Neuronal stem cell (in vitro differentiated cells): ENCODE measurements around the gene SMAD5.

ENCODE experiments used
- DNase-seq: peaks from one replicate; pipeline ENCODE4 v3.0.0-alpha.2; 2013; ENCODE audit warnings: low spot score
- H2AFZ ChIP-seq: one replicate; pipeline ENCODE4 v1.6.1; 2013; ENCODE audit warnings: mild to moderate bottlenecking, low read length, inconsistent platforms
- H2AK5ac ChIP-seq: 2 replicates; pipeline ENCODE4 v1.6.1; 2013; ENCODE audit warnings: low read depth, mild to moderate bottlenecking, inconsistent platforms, low read length, moderate library complexity, mixed read lengths
- H2BK120ac ChIP-seq: 2 replicates; pipeline ENCODE4 v1.6.1; 2013; ENCODE audit warnings: low read depth, mild to moderate bottlenecking, inconsistent platforms, low read length, moderate library complexity, mixed read lengths
- H2BK12ac ChIP-seq: one replicate; pipeline ENCODE4 v1.6.1; 2013; ENCODE audit warnings: low read length, inconsistent platforms
- H2BK15ac ChIP-seq: 2 replicates; pipeline ENCODE4 v1.6.1; 2013; ENCODE audit warnings: mild to moderate bottlenecking, low read length, inconsistent platforms, mixed read lengths
- H2BK5ac ChIP-seq: one replicate; pipeline ENCODE4 v1.6.1; 2013; ENCODE audit warnings: inconsistent platforms, mild to moderate bottlenecking, low read length, moderate library complexity
- H3K14ac ChIP-seq: one replicate; pipeline ENCODE4 v1.6.1; 2013; ENCODE audit warnings: low read length, inconsistent platforms
- H3K18ac ChIP-seq: 2 replicates; pipeline ENCODE4 v1.6.1; 2013; ENCODE audit warnings: low read length, inconsistent platforms
- H3K23ac ChIP-seq: 2 replicates; pipeline ENCODE4 v1.6.1; 2013; ENCODE audit warnings: low read depth, mild to moderate bottlenecking, mixed read lengths, low read length, inconsistent platforms; ENCODE audit not compliant: poor library complexity
- H3K27ac ChIP-seq: replicated peaks from 3 replicates; pipeline ENCODE4 v1.5.1; 2013; ENCODE audit warnings: low read length, inconsistent platforms
- H3K27me3 ChIP-seq, 3 experiments: 2 replicates each; pipeline ENCODE4 v1.6.1; 2013; ENCODE audit warnings: low read length in 3 of 3, mild to moderate bottlenecking in 2 of 3, inconsistent platforms in 1 of 3, low read depth in 1 of 3, mixed read lengths in 1 of 3, moderate library complexity in 1 of 3; ENCODE audit not compliant: control insufficient read depth in 3 of 3, insufficient read depth in 3 of 3
- H3K36me3 ChIP-seq, 2 donors: replicated peaks in 1 of 2; 2 replicates each; pipeline ENCODE4 v1.6.1; 2013; ENCODE audit warnings: low read length in 2 of 2; ENCODE audit not compliant: control insufficient read depth in 2 of 2, insufficient read depth in 2 of 2
- H3K4ac ChIP-seq: 2 replicates; pipeline ENCODE4 v1.6.1; 2013; ENCODE audit warnings: inconsistent platforms, mild to moderate bottlenecking, low read length, moderate library complexity
- H3K4me1 ChIP-seq, 2 donors: 1 replicate in 1 of 2; 2 replicates in 1 of 2; pipeline ENCODE4 v1.6.1; 2013; ENCODE audit warnings: low read length in 2 of 2, low read depth in 1 of 2; ENCODE audit not compliant: control insufficient read depth in 2 of 2, insufficient read depth in 1 of 2
- H3K4me2 ChIP-seq: one replicate; pipeline ENCODE4 v1.6.1; 2013; ENCODE audit warnings: mild to moderate bottlenecking, low read length, inconsistent platforms; ENCODE audit not compliant: insufficient read depth, poor library complexity, severe bottlenecking
- H3K4me3 ChIP-seq, 2 donors: 2 replicates each; pipeline ENCODE4 v1.5.1; 2013; ENCODE audit warnings: low read length in 2 of 2, mild to moderate bottlenecking in 2 of 2, inconsistent platforms in 1 of 2, moderate library complexity in 1 of 2
- H3K79me1 ChIP-seq: one replicate; pipeline ENCODE4 v1.6.1; 2013; ENCODE audit warnings: low read depth, mild to moderate bottlenecking, inconsistent platforms, low read length, moderate library complexity
- H3K9ac ChIP-seq: one replicate; pipeline ENCODE4 v1.6.1; 2013; ENCODE audit warnings: mild to moderate bottlenecking, low read depth, low read length, inconsistent platforms; ENCODE audit not compliant: poor library complexity
- H3K9me3 ChIP-seq, 2 donors: replicated peaks in 1 of 2; 2 replicates each; pipeline versions ENCODE3 to v1.6.1; 2013; ENCODE audit warnings: low read length in 2 of 2, mild to moderate bottlenecking in 2 of 2, inconsistent platforms in 1 of 2, low read depth in 1 of 2, mixed read lengths in 1 of 2, moderate library complexity in 1 of 2; ENCODE audit not compliant: control insufficient read depth in 2 of 2, insufficient read depth in 1 of 2
- H4K8ac ChIP-seq: one replicate; pipeline ENCODE4 v1.6.1; 2013; ENCODE audit warnings: low read depth, mild to moderate bottlenecking, inconsistent platforms, low read length, moderate library complexity
- H4K91ac ChIP-seq: one replicate; pipeline ENCODE4 v1.6.1; 2013; ENCODE audit warnings: low read length, low read depth, mild to moderate bottlenecking, inconsistent platforms; ENCODE audit not compliant: poor library complexity
- WGBS, 2 donors: extraction: QIAGEN DNeasy Blood & Tissue Kit; methylation state at CpG; one replicate each; pipeline ENCODE4 v1.1.7; 2013; ENCODE audit warnings: missing lambda C conversion rate in 2 of 2, mixed read lengths in 1 of 2; ENCODE audit not compliant: insufficient read length in 2 of 2, insufficient replicate concordance in 1 of 2; ENCODE audit errors: extremely low coverage in 2 of 2; 5-methylcytosine and 5-hydroxymethylcytosine counted together

The SMAD5 gene

DNA sequence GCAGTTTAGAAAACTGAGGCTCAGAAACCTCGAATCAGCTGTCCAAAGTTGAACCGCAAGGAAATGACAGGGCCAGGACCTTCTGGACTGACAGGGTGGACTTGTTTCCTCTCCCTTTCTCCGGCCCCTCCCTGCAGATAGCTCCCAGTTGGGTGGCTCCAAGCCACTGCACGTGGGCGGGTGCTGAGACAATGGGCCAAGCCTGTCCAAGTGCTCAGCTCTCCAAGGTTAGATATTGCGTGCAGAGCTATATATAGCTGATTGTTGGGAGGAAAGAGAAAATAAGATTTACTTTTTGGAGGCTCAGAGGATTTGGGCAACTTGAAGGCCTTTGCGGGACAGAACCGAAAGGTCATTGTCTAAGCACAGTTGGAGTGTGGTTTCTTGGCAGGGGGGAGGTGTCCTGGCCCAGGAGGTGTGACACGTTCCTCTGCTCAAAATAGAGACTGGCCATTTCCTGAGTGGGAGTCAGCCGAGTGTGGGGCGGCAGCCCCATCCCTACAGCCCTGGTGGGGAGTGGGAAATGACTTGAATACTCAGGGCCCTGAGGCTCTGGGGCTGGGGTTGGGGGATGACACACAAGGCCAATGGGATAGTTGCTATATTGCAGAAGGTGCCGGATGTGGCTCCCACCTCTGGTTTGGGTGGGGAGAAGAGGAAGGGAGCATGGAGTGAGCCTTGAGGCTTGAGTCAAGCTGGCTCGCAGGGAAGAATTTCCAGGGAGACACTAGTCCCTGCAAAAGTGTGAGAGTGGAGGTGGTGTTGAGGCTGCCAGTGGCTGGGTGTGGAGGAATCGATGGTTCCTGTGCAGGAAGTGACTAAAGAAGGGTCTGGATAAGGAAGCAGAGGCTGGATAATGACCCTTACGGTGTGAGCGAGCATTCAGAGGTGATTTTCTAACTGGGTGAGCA, 44.4 kb upstream of the SMAD5 start:
- Histone ChIP-seq H2BK12ac (no peak overlapping the region), H3K36me3 (no peaks in the 10 kb centered on the region), H3K4ac (no peak overlapping the region), H2AK5ac (peak overlapping the region; percentile 50), H3K14ac (no peak overlapping the region), H3K9me3 (no peaks in the 10 kb centered on the region), H2BK5ac (no peak overlapping the region), H3K79me1 (no peaks in the 10 kb centered on the region), H4K91ac (no peak overlapping the region), H3K9ac (no peak overlapping the region), H3K4me1 (peaks cover 0 to 1% of the 10 kb centered on the region in 2 donors), H3K4me3 (no peak overlapping the region), H3K27ac (no peak overlapping the region), H3K4me2 (no peak overlapping the region), H3K27me3 (peaks cover 0 to 19% (median 0%) of the 10 kb centered on the region in 3 experiments), H3K18ac (no peak overlapping the region), H3K23ac (no peak overlapping the region), H2BK120ac (no peak overlapping the region), H2BK15ac (no peak overlapping the region), H4K8ac (no peak overlapping the region), H2AFZ (no peak overlapping the region)
- no peak for DNase-seq
- WGBS, 2 donors, result no CpG with 5 or more reads among the region's 16 CpGs

DNA sequence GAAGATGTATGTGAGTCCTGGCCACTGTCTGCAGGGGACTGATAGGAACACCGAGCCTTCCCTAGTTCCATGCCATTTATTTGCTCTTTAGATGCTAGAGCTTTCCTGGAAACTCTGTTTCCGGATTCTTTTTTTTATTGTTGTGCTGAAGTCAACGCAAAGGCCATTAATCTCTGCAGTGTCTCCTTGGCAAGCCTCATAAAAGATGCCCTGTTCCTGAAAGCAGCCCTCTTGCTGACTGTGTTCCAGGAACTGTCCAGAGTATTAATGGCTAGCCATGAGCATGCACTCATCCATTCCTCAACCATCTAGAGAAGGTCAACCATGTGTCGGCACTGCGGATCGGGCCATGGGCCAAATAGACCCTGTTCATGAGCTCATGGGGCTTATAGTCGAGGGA, 42.9 kb upstream of the SMAD5 start:
- Histone ChIP-seq H3K4me3 (no peak overlapping the region), H2BK120ac (no peak overlapping the region), H2BK12ac (no peak overlapping the region), H3K4me1 (peaks cover 0 to 1% of the 10 kb centered on the region in 2 donors), H3K9me3 (no peaks in the 10 kb centered on the region), H3K23ac (no peak overlapping the region), H3K79me1 (no peaks in the 10 kb centered on the region), H3K9ac (no peak overlapping the region), H3K18ac (no peak overlapping the region), H3K36me3 (no peaks in the 10 kb centered on the region), H2AFZ (no peak overlapping the region), H2AK5ac (no peak overlapping the region), H4K8ac (no peak overlapping the region), H4K91ac (no peak overlapping the region), H3K4ac (no peak overlapping the region), H3K14ac (no peak overlapping the region), H2BK5ac (no peak overlapping the region), H3K27me3 (peaks cover 0 to 12% (median 0%) of the 10 kb centered on the region in 3 experiments), H2BK15ac (no peak overlapping the region), H3K4me2 (no peak overlapping the region), H3K27ac (no peak overlapping the region)
- WGBS, 2 donors, result no CpG with 5 or more reads among the region's 7 CpGs
- no peak for DNase-seq

DNA sequence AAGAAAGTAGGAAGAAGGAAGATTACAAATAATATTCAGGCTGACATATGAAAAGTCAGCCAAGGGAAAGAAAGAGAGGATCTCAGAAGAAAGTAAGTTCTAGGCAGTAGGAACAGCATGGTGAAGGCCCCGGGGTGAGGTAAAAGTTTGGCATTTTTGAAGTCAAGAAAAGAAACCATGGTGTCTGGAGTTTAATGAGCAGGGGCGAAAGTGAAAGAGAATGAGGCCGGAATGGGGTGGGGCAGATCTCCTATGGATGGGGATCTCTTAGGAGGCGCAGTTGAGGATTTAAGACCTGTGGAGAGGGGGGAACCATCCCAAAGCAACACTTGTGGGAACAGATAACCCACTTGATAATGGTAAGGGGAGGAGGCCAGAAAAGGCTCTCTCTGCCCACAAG, 42.3 kb upstream of the SMAD5 start:
- Histone ChIP-seq H2BK15ac (no peak overlapping the region), H4K8ac (no peak overlapping the region)

DNA sequence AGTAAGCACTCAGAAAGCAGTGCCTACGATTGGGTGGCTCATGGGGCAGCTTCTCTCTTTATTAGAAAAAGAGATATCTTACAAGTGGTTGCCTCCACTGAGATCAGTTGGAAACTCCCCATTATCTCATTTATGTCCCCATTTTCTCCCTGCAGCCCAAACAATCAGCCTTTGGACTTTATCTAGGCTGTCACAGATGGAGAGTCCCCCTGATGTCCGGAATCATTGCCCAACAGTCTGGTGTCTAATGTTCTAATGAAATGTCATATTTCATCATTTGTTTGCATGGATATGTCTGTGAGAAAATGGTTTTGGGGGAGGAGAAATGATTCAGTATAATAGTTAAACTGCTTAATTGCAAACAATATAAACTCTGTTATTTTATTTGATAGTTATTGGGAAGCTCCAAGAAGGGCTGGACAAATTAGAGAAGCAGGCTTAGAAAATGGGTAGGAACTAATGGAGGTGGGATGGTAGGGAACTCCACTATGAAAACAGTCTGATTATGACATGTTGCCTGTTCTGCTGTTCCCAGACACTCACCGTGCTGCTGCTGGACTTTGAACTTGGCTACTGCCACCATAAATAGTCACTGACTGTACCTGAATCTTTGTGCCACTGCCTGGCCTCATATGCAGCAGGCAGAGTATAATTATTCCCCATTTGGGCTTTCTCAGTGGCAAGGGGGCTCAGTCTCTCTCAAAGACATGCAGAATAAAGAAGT, 38.3 kb upstream of the SMAD5 start:
- Histone ChIP-seq H3K4ac (no peak overlapping the region), H3K14ac (no peak overlapping the region), H3K4me2 (no peak overlapping the region), H3K18ac (no peak overlapping the region), H3K27ac (no peak overlapping the region), H3K9me3 (no peaks in the 10 kb centered on the region), H2BK12ac (no peak overlapping the region), H3K4me3 (no peak overlapping the region), H3K36me3 (no peaks in the 10 kb centered on the region), H3K23ac (no peak overlapping the region), H2AK5ac (no peak overlapping the region), H3K9ac (no peak overlapping the region), H2BK5ac (no peak overlapping the region), H3K27me3 (peaks cover 0 to 16% (median 0%) of the 10 kb centered on the region in 3 experiments), H2AFZ (no peak overlapping the region), H4K91ac (no peak overlapping the region), H2BK120ac (no peak overlapping the region), H3K4me1 (no peaks in the 10 kb centered on the region), H3K79me1 (no peaks in the 10 kb centered on the region), H4K8ac (no peak overlapping the region), H2BK15ac (no peak overlapping the region)
- DNase-seq, result no peak
- WGBS, 2 donors, result no CpG with 5 or more reads among the region's 3 CpGs

More for the DNA sequence above, 42.3 kb upstream of the SMAD5 start:
- H3K4ac ChIP-seq, result no peak overlapping the region
- H2AFZ ChIP-seq, result no peak overlapping the region
- H3K14ac ChIP-seq, result no peak overlapping the region
- no peak overlapping the region for H3K23ac ChIP-seq
- no peak overlapping the region for H3K9ac ChIP-seq
- H3K79me1 ChIP-seq, result no peaks in the 10 kb centered on the region
- H3K4me1 ChIP-seq, result peaks cover 0 to 1% of the 10 kb centered on the region in 2 donors
- no peaks in the 10 kb centered on the region for H3K9me3 ChIP-seq
- no peak overlapping the region for H2BK120ac ChIP-seq
- H2BK5ac ChIP-seq, result no peak overlapping the region
- no peak overlapping the region for H3K27ac ChIP-seq
- no CpG with 5 or more reads among the region's 4 CpGs for WGBS, 2 donors
- no peak overlapping the region for H4K91ac ChIP-seq
- H3K36me3 ChIP-seq, result no peaks in the 10 kb centered on the region
- no peak overlapping the region for H2AK5ac ChIP-seq
- no peak overlapping the region for H3K4me3 ChIP-seq
- H2BK12ac ChIP-seq, result no peak overlapping the region
- H3K18ac ChIP-seq, result no peak overlapping the region
- no peak overlapping the region for H3K4me2 ChIP-seq
- peaks cover 0 to 16% (median 0%) of the 10 kb centered on the region in 3 experiments for H3K27me3 ChIP-seq
- DNase-seq, result no peak
